HEK293T (cell line): ENCODE results near the gene PLCB1.

Experiments
- CTCF ChIA-PET: fragments of 350-600 bp; formaldehyde crosslinking; extraction: SDS; loops from one replicate; lab custom pipeline; 2021; ENCODE audit warnings: antibody characterized with exemption, inconsistent platforms; lab: Yijun Ruan, JAX
- POLR2A ChIA-PET: fragments of 350-600 bp; formaldehyde crosslinking; extraction: SDS; loops from one replicate; lab custom pipeline; 2020; ENCODE audit warnings: antibody characterized with exemption, inconsistent platforms; lab: Yijun Ruan, JAX
- DNase-seq: peaks from one replicate; pipeline ENCODE4 v3.0.0; 2012; ENCODE audit warnings: mixed read lengths; ENCODE audit errors: extremely low spot score
- ARNT ChIP-seq: fragments of 450-650 bp; IDR thresholded peaks from 2 replicates; pipeline ENCODE4 v1.6.1; 2017; ENCODE audit warnings: mild to moderate bottlenecking
- BHLHE40 ChIP-seq: fragments of 450-650 bp; IDR thresholded peaks from 2 replicates; pipeline ENCODE4 v1.6.1; 2016; ENCODE audit warnings: mild to moderate bottlenecking, moderate library complexity, borderline replicate concordance
- CTBP1 ChIP-seq: fragments of 450-650 bp; IDR thresholded peaks from 2 replicates; pipeline ENCODE4 v1.6.1; 2016; ENCODE audit warnings: borderline replicate concordance
- ELF4 ChIP-seq: fragments of 450-650 bp; IDR thresholded peaks from 2 replicates; pipeline ENCODE4 v1.6.1; 2017; ENCODE audit warnings: antibody characterized with exemption
- FOXA1 ChIP-seq: fragments of 450-650 bp; IDR thresholded peaks from 2 replicates; pipeline ENCODE4 v1.6.1; 2016; ENCODE audit warnings: mild to moderate bottlenecking
- FOXK2 ChIP-seq: fragments of 450-650 bp; IDR thresholded peaks from 2 replicates; pipeline ENCODE4 v1.6.1; 2016; ENCODE audit warnings: mild to moderate bottlenecking
- FOXM1 ChIP-seq: fragments of 450-650 bp; IDR thresholded peaks from 2 replicates; pipeline ENCODE4 v1.6.1; 2017; ENCODE audit warnings: mild to moderate bottlenecking, borderline replicate concordance
- HDGF ChIP-seq: fragments of 450-650 bp; IDR thresholded peaks from 2 replicates; pipeline ENCODE4 v1.6.1; 2017; ENCODE audit warnings: antibody characterized with exemption, borderline replicate concordance
- L3MBTL2 ChIP-seq: fragments of 450-650 bp; conservative IDR thresholded peaks from 2 replicates; pipeline ENCODE4 v1.6.1; 2016; ENCODE audit warnings: mild to moderate bottlenecking
- LEF1 ChIP-seq: fragments of 450-650 bp; IDR thresholded peaks from 2 replicates; pipeline ENCODE4 v1.6.1; 2017; ENCODE audit warnings: mild to moderate bottlenecking, borderline replicate concordance
- NFRKB ChIP-seq: fragments of 450-650 bp; IDR thresholded peaks from 2 replicates; pipeline ENCODE4 v1.6.1; 2016; ENCODE audit warnings: mild to moderate bottlenecking, moderate library complexity
- SP1 ChIP-seq: fragments of 450-650 bp; IDR thresholded peaks from 2 replicates; pipeline ENCODE4 v1.6.1; 2017
- SUZ12 ChIP-seq: fragments of 450-650 bp; IDR thresholded peaks from 2 replicates; pipeline ENCODE4 v1.6.1; 2016; ENCODE audit warnings: mild to moderate bottlenecking
- TARDBP ChIP-seq: fragments of 450-650 bp; IDR thresholded peaks from 2 replicates; pipeline ENCODE4 v1.6.1; 2016
- ZNF384 ChIP-seq: fragments of 450-650 bp; IDR thresholded peaks from 2 replicates; pipeline ENCODE4 v1.6.1; 2016
- TF ChIP-seq, protein P1 (sequence below): fragments of 450-650 bp; IDR thresholded peaks from 2 replicates; pipeline ENCODE4 v1.6.1; 2016

The PLCB1 gene

DNA sequence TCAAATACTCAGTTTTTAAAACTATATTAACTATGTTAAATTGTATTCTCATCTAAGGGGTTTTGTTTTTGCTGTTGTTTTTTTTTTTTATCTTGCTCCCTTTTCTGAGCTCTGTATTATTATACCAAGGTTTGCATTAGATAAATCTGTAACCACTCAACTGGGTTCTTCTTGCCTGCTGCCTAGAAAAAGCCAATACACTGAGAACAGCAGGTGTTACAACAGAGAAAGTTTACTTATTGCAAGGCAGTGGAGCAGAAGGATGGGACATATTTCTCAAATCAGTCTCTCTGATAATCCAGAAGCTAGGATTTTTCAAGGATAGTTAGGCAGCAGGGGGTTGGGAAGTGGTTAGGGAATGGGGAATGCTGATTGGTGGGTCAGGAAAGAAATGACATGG, 558.0 kb downstream of the PLCB1 start:
- TF ChIP-seq TARDBP = no peak
- TF ChIP-seq BHLHE40 = no peak
- no peak for TF ChIP-seq FOXM1
- TF ChIP-seq CTBP1 = no peak
- TF ChIP-seq SP1 = no peak
- TF ChIP-seq ARNT = no peak
- no peak for TF ChIP-seq NFRKB
- TF ChIP-seq L3MBTL2 = no peak
- no peak for TF ChIP-seq FOXA1
- TF ChIP-seq, protein P1, sequence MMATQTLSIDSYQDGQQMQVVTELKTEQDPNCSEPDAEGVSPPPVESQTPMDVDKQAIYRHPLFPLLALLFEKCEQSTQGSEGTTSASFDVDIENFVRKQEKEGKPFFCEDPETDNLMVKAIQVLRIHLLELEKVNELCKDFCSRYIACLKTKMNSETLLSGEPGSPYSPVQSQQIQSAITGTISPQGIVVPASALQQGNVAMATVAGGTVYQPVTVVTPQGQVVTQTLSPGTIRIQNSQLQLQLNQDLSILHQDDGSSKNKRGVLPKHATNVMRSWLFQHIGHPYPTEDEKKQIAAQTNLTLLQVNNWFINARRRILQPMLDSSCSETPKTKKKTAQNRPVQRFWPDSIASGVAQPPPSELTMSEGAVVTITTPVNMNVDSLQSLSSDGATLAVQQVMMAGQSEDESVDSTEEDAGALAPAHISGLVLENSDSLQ = no peak
- no peak for TF ChIP-seq FOXK2
- no peak for TF ChIP-seq HDGF
- TF ChIP-seq LEF1 = no peak
- no peak for TF ChIP-seq ZNF384
- no peak for TF ChIP-seq ELF4
- TF ChIP-seq SUZ12 = no peak
- CTCF ChIA-PET = no interaction called here
- POLR2A ChIA-PET = no interaction called here
- no peak for DNase-seq

DNA sequence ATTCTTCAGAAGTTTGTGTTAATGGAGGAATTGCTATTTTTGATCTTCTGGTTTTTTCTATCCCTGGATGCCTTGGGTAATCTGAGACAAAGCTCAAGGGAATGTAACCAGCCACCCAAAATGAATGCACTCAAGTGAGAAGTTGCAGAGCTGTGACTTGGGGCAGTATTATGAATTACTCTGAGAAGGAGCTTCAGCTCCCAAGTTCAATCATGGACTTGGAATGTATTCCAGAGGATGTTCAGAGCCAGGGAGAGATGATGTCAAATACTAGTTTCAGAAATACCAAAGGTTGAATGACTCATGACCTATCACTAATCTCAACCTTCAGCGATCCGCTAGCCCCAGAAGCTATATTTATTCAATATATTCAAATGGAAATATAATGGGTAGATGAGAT, 561.6 kb downstream of the PLCB1 start:
- no peak for DNase-seq
- ChIA-PET CTCF (no interaction called here), POLR2A (no interaction called here)
- TF ChIP-seq L3MBTL2 = no peak
- TF ChIP-seq FOXM1 = no peak
- no peak for TF ChIP-seq FOXA1
- no peak for TF ChIP-seq ZNF384

- ChIA-PET POLR2A (no interaction called here), CTCF (no interaction called here)
- no peak for TF ChIP-seq SP1
- no peak for TF ChIP-seq SUZ12
- TF ChIP-seq, protein P1 = no peak
- no peak for TF ChIP-seq HDGF
- no peak for TF ChIP-seq ZNF384
- no peak for TF ChIP-seq FOXK2
- no peak for TF ChIP-seq ARNT
- TF ChIP-seq LEF1 = no peak
- TF ChIP-seq CTBP1 = no peak
- TF ChIP-seq FOXM1 = no peak
- TF ChIP-seq ELF4 = no peak
- TF ChIP-seq BHLHE40 = no peak
- TF ChIP-seq TARDBP = no peak
- no peak for TF ChIP-seq NFRKB
- no peak for TF ChIP-seq FOXA1
- TF ChIP-seq L3MBTL2 = no peak
- DNase-seq = no peak
These were observed 568.7 kb downstream of the PLCB1 start for GRCh38 chr20:8700756-8701155.

DNA sequence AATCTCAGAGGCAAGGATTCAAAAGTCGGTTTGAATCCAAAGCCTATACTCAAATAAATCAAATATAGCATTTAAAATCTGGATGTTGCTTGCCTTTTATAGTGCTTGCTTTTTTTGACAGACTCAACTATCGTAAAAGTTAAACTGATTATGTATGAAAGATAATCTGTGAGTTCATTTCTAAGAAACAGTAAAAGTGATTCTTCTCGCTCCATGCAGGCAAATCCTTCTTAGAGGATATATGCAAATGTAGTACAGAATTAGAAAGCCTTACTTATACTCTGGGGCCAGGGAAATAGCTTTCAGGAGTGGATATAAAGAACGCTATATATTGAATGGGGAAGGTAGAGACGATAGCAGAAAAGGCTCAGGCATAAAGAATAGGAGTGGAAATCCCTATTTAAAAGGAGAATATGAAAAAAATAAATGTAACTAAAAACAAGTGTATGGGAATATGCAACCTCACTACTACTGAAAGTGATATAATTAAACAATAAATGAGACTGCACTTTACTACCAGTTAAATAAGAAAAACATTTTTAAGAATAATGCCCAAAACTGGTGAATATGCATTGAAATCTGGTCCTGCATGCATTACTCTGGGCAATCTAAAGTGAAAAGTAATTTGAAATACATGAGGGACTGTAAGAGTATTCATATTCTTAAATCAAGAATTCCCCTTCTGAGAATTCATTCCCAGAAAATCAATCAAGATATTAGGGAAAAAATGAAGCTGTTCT, 575.1 kb downstream of the PLCB1 start:
- CTCF ChIA-PET = no interaction called here
- TF ChIP-seq ZNF384 (no peak), FOXK2 (no peak), ELF4 (no peak), NFRKB (no peak), LEF1 (no peak), BHLHE40 (no peak), L3MBTL2 (no peak), SUZ12 (no peak), SP1 (no peak), ARNT (no peak), CTBP1 (no peak), FOXM1 (no peak), TARDBP (no peak), HDGF (no peak), FOXA1 (no peak)
- TF ChIP-seq, protein P1 = no peak

DNA sequence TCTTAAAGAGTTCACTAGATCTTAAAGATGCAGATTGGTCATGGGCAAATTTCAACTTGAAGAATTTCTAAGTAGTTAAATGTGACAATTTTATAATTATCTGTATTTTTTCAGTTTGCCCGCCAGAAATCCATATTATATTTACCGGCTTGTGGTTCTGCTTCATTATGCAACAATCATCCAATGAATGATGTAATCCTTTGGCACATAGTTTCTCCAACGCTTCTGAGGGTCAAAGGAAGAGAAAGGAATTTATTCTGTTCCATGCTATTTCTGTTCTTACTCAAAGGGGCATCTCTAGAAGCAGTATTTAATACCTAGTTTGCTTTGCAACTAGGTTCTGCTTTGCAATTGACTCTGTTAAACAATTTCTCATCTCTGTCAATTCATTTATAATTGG, 577.6 kb downstream of the PLCB1 start:
- TF ChIP-seq, protein P1 = no peak
- TF ChIP-seq TARDBP (no peak), HDGF (no peak), ARNT (no peak), L3MBTL2 (no peak), LEF1 (no peak), CTBP1 (no peak), FOXK2 (no peak), FOXA1 (no peak), FOXM1 (no peak), SP1 (no peak), SUZ12 (no peak), ZNF384 (no peak), NFRKB (no peak), ELF4 (no peak), BHLHE40 (no peak)
- no peak for DNase-seq
- POLR2A ChIA-PET = no interaction called here
- CTCF ChIA-PET = interaction anchor here (0.7 kb wide), 1 partner anchor 671 kb away, joined by 3 read pairs; no protein-coding TSS in a partner anchor

More for the DNA sequence above, 575.1 kb downstream of the PLCB1 start:
- no peak for DNase-seq
- POLR2A ChIA-PET = no interaction called here
